Measurements from ENCODE around the gene MSRB3.

GRCh38 chr12:65511134-65511834, 232.8 kb downstream of the MSRB3 start:
- no peak for TF ChIP-seq CTCF (IDR thresholded peaks at IDR 0.05)
- no peak for TF ChIP-seq POLR2A (IDR thresholded peaks at IDR 0.05)

Data from thyroid gland (tissue), 4 donors.